BJ (cell line): ENCODE measurements around the gene MYO1D. TPM values are rescaled to one million over a fixed set of nuclear protein-coding genes. Genes with fewer than 3 reads are reported as not detected.

ENCODE experiments used
- CTCF ChIA-PET: fragments of 350-600 bp; formaldehyde crosslinking; extraction: SDS; loops from one replicate; lab custom pipeline; 2021; ENCODE audit warnings: antibody characterized with exemption, inconsistent platforms; lab: Yijun Ruan, JAX
- POLR2A ChIA-PET: fragments of 300-600 bp; sonication (Branson Sonifier 250); formaldehyde crosslinking; extraction: SDS; loops from one replicate; lab custom pipeline; 2021; ENCODE audit warnings: antibody characterized with exemption; lab: Charles Lee
- DNase-seq: peaks from one replicate; pipeline ENCODE4 v3.0.0-alpha.2; 2011; ENCODE audit warnings: low read depth
- H3K27me3 ChIP-seq: 2 replicates; pipeline ENCODE4 v1.6.0; 2011; ENCODE audit warnings: low read length; ENCODE audit not compliant: control insufficient read depth, insufficient read depth
- H3K36me3 ChIP-seq: 2 replicates; pipeline ENCODE4 v1.5.1; 2011; ENCODE audit warnings: low read length; ENCODE audit not compliant: control insufficient read depth, insufficient read depth
- H3K4me3 ChIP-seq: 2 replicates; pipeline ENCODE4 v1.5.1; 2011; ENCODE audit warnings: low read depth, mild to moderate bottlenecking, control low read depth, low read length
- polyA plus RNA-seq: library from polyadenylated mRNA; depleted of rRNA; stranded (reverse); fragments of >200 nt; gene quantifications from 2 replicates; pipeline ENCODE4 v1.2.3, GENCODE V29; 2011
- TF ChIP-seq, protein P1 (sequence below): IDR thresholded peaks from 2 replicates; pipeline ENCODE4 v1.5.1; 2011; ENCODE audit warnings: low read depth, mild to moderate bottlenecking, control low read depth, inconsistent platforms, low read length, moderate library complexity; ENCODE audit not compliant: insufficient read depth

Gene MYO1D
- polyA plus RNA-seq, 1 experiment, result 23.6 TPM

GRCh38 chr17:32622540-32622939 lies 254.4 kb downstream of the MYO1D start:
- Histone ChIP-seq H3K36me3 (no peaks in the 10 kb centered on the region), H3K27me3 (no peaks in the 10 kb centered on the region), H3K4me3 (no peak overlapping the region)
- no peak for DNase-seq
- TF ChIP-seq, protein P1, sequence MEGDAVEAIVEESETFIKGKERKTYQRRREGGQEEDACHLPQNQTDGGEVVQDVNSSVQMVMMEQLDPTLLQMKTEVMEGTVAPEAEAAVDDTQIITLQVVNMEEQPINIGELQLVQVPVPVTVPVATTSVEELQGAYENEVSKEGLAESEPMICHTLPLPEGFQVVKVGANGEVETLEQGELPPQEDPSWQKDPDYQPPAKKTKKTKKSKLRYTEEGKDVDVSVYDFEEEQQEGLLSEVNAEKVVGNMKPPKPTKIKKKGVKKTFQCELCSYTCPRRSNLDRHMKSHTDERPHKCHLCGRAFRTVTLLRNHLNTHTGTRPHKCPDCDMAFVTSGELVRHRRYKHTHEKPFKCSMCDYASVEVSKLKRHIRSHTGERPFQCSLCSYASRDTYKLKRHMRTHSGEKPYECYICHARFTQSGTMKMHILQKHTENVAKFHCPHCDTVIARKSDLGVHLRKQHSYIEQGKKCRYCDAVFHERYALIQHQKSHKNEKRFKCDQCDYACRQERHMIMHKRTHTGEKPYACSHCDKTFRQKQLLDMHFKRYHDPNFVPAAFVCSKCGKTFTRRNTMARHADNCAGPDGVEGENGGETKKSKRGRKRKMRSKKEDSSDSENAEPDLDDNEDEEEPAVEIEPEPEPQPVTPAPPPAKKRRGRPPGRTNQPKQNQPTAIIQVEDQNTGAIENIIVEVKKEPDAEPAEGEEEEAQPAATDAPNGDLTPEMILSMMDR, result no peak
- CTCF ChIA-PET, result no interaction called here
- POLR2A ChIA-PET, result no interaction called here

- TF ChIP-seq, protein P1, result no peak
- CTCF ChIA-PET, result no interaction called here
- POLR2A ChIA-PET, result no interaction called here
- Histone ChIP-seq H3K36me3 (no peaks in the 10 kb centered on the region), H3K4me3 (no peak overlapping the region), H3K27me3 (no peaks in the 10 kb centered on the region)
- DNase-seq, result no peak
These were observed 255.2 kb downstream of the MYO1D start for GRCh38 chr17:32621612-32622312.

- POLR2A ChIA-PET, result no interaction called here
- H3K4me3 ChIP-seq, result no peak overlapping the region
- DNase-seq, result no peak
- TF ChIP-seq, protein P1, result no peak
- CTCF ChIA-PET, result no interaction called here
- no peaks in the 10 kb centered on the region for H3K36me3 ChIP-seq
- H3K27me3 ChIP-seq, result no peaks in the 10 kb centered on the region
These were observed 261.6 kb downstream of the MYO1D start for GRCh38 chr17:32615326-32615725.

- POLR2A ChIA-PET, result no interaction called here
- no peaks in the 10 kb centered on the region for H3K36me3 ChIP-seq
- no peak for DNase-seq
- CTCF ChIA-PET, result no interaction called here
- no peak overlapping the region for H3K4me3 ChIP-seq
- TF ChIP-seq, protein P1, result no peak
- no peaks in the 10 kb centered on the region for H3K27me3 ChIP-seq
These were observed 266.0 kb downstream of the MYO1D start for GRCh38 chr17:32610943-32611342.

- H3K27me3 ChIP-seq, result no peaks in the 10 kb centered on the region
- TF ChIP-seq, protein P1, result no peak
- ChIA-PET POLR2A (no interaction called here), CTCF (no interaction called here)
- no peak overlapping the region for H3K4me3 ChIP-seq
- H3K36me3 ChIP-seq, result no peaks in the 10 kb centered on the region
- DNase-seq, result no peak
These were observed 266.9 kb downstream of the MYO1D start for GRCh38 chr17:32609884-32610650.
